Retina (tissue), 1 donor: ENCODE results near the gene JPH3.

Source experiments
- DNase-seq: peaks from one replicate; pipeline ENCODE4 v3.0.0-alpha.2; 2016

Gene JPH3

DNA sequence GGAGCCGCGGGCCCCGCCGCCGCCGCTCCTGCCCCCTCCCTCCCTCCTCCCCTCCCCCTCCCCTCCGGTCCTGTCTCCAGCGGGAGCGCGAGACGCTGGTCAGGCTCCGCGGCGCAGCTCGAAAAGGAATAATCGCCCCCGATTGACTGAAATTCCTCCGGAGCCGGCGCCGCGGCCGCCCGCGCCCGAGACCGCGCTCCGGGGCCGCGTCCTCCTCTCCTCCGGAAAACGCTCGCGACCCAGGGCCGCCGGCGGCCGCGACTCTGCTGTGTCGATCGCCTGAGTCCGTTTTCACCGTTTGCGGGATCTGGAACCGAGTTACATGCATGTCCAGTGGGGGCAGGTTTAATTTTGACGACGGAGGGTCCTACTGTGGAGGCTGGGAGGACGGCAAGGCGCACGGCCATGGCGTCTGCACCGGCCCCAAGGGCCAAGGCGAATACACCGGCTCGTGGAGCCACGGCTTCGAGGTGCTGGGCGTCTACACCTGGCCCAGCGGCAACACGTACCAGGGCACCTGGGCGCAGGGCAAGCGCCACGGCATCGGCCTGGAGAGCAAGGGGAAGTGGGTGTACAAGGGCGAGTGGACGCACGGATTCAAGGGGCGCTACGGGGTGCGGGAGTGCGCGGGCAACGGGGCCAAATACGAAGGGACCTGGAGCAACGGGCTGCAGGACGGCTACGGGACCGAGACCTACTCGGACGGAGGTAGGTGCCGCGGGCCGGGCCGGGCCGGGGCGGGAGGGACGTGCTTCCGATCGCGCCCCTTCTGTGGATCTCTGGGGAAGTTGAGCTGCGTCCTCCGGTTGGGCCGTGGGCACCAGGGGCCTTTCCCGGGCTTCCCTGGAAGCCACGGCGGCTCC, 744 bp downstream of the JPH3 start:
- DNase-seq = peak; percentile 79

DNA sequence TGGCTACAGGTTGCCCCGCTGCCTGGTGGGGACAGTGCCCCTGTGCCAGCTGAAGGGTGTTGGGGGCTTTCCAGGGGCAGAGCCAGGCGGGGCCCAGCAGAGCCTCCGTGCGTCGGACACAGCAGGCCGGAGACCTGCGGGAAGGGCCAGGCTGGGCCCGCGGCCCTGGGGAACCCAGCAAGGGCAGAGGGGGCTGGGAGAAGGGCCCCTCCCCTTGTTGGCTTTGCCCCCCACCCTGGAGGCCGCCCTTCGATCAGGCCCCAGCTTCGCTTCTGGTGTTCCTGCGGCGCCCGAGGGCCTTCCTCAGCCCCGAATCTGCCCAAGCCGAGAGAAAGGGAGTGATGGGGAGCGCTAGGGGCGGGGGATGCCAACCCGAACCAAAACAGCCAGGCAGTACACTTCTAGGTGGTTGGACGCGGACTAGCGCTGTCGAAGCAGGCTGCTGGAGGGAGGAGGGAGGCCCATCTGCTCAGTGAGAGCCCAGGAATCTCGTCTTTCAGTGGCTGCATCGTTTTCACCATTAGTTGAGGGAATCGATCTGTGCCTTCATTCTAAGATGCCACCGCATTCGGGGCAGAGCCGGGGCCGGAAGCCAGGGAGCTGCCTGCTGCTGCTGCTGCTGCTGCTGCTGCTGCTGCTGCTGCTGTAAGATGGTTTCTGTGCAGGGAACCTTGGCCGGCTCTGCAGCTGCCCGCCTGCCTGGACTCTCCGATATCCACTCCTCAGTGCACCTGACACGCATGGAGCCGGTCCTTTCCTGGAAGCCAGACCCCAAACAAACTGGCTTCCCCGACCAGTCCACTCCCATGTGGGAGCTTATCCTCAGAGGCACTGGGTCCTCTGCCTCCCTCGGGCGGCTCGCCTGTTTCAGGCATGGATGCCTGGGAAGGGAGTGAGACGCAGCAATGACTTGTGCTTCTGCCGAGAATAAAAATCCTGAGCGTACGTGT, 1.7 kb downstream of the JPH3 start:
- peak; percentile 69 for DNase-seq

DNA sequence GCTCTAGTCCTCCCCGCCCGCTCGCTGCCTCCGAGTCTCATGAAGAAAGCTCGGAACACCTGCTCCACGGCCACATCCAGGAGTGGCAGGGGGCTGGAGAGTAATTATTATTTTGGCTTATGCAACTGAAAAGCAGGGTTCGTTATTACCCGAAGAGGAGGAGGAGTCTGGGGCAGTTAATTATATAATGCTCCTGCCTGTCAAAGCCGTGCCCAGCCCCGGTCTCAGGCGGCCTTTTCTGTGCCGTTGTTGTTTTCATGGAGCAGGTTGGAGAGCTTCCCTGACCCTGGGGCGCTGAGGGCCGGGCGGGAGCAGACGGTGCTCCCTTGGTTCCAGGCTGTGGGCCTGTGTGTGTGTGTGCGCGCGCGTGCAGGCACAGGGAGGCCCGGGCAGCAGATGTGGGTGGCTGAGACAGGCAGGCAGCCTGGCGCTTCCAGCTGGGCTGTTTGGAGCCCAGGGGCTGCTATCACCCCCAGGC, 2.4 kb downstream of the JPH3 start:
- peak; percentile 39 for DNase-seq

DNA sequence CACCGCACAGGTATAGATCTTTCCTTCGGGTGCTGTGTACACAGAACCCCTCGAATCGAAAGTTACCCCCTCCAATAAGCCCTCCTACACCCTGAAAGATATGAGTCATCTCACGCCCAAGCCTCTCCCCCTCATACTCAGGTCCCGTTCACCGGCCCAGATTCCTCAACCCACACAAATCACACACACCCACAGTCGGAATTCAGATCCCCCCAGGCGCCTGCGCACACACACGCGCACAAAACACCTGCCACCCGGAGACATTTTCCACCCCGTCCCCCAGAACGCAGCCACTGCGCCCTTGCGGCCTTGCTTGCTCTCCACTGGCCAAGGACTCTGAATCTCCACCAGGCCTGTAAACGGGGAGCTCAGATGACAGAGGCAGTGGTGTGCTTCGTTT, 4.9 kb downstream of the JPH3 start:
- no peak for DNase-seq

DNA sequence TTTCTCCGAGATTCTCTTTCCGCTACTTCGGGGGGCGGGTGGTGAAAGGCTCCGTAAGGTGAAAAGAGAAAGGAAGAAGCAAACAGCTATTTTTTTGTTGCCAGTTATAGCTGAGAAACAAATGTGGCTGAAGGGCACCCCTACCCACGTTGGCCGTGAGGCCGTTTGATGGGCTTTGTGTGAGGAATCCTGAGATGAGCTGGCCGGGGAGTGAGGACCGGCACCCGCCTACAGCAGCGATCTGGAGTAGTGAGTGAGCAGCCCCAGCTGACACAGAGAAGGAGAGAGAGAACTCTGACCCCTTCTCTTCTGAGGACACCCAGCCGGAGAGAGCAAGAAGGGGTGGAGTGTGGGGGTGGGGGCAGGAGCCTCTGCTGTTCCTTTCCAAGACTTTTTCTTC, 5.6 kb downstream of the JPH3 start:
- no peak for DNase-seq

DNA sequence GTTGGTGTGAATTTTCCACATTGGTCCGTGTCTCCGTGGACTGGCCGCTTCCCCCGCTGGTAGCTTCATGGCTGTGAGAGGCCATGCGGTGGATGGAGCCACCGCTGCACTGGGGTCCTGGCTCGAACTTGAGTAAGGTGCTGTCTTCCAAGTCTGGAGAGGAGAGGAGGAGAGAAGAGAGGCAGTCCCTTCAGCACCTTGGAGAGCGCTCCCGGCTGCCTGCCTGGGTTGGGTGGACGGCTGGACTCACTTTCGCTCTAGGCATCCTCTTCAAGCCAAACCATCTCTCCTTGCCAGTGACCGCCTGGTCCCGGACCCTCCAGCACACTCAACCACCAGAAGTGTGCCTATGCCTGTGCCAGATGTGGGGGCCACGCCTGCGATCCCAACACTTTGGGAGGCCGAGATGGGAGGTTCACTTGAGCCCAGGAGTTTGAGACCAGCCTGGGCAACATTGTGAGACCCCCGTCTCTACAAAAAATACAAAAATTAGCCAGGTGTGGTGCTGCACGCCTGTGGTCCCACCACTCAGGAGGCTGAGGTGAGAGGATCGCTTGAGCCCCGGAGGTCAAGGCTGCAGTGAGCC, 6.2 kb downstream of the JPH3 start:
- peak; percentile 80 for DNase-seq

DNA sequence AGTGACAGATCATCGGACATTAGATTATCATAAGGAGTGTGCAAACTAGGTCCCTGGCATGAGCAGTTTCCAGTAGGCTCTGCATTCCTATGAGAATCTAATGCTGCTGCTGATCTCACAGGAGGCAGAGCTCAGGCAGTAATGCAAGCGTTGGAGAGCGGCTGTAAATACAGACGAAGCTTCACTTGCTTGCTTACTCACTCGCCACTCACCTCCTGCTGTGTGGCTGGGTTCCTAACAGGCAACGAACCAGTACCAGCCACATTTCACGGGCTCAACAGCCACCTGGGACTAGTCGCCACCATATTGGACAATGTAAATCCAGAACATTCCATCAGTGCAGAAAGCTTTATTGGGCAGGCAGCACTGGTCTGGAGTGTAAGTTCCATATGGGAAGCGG, 7.7 kb downstream of the JPH3 start:
- DNase-seq = no peak

DNA sequence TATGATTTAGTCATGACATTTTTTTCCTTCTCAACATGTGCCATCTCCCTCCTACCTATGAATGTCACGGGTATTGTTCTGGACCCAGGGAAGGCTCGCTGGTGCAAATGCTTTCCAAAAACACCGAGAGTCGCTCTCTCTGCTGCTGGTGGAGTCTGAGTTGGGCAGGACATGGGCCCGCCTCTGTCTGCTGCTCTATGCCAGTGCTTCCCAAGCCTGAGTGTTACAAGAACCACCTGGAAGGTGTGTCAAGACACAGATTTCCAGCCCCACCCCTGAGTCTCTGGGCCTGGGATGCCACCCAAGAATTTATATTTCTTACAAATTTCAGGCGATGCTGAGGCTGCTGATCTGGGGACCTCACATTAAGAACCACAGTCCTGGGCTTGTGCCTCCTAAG, 9.1 kb downstream of the JPH3 start:
- no peak for DNase-seq

DNA sequence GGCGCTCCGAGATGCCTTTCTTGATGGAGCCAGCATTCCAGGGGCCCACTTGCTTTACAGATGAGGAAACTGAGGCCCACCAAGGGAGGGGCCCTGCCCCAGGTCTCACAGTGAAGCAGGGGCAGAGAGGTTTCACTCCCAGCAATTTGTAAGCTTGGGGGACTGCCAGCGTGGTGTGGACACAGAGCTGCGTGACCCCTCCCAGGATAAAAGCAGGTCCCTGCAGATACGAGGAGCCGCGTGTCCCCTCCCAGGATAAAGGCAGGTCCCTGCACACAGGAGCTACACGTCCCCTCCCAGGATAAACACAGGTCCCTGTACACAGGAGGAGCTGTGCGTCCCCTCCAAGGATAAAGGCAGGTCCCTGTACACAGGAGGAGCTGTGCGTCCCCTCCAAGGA, 11.7 kb downstream of the JPH3 start:
- no peak for DNase-seq

DNA sequence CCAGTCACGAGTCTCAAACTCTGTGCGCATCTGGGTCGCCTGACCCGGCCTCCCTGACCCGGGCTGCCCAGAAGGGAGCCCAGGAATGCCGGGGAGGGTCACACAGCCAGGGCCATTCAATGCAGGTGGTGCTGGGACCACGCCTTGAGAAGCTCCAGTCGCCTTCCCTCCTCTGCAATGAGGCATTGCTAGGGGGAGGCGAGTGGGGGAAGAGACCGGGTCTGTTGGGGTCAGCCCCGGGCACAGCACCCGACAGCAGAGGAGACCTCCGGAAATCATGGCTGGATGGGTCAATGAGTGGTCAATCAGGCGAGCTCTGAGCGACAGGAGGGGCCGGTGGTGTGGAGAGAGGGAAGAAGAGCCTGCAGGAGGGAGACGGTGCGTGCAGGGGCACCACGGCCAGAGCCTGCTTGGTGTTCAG, 13.3 kb downstream of the JPH3 start:
- peak; percentile 73 for DNase-seq

DNA sequence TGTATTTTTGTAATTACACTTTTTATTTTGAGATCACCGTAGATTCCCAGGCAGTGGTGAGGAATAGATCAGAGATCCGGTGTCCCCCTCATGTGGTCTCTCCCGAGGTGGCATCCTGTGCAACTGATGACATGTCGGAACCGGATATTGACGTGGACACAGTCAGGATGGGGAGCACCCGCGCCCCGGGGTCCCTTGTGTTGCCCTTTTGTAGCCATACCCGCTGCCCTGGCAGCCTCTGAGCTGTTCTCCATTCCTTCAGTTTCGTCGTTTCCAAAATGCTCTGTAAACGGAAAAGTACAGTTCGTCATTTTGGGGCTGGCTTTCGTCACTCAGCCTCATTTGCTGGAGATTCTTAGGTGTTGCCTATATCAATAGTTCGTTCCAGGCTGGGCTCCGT, 14.2 kb downstream of the JPH3 start:
- no peak for DNase-seq

DNA sequence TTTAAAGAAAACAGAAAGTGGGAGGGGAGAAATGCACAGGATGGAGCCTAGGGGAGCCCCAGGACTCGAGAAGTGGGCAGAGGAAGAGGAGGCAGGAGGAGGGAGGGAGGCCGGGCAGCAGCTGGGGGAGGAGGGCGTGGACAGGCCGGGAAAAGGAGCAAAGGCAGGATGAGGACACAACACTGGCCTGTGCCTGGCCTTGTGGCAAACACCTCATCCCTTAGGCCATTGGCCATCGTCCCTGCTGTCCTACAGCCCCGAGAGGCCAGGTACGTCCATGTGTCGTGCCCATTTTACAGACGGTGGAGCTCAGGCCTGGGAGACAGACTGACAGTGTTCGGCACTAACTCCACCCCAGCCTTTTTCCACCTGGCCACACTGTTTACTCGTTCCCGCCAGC, 15.9 kb downstream of the JPH3 start:
- no peak for DNase-seq

DNA sequence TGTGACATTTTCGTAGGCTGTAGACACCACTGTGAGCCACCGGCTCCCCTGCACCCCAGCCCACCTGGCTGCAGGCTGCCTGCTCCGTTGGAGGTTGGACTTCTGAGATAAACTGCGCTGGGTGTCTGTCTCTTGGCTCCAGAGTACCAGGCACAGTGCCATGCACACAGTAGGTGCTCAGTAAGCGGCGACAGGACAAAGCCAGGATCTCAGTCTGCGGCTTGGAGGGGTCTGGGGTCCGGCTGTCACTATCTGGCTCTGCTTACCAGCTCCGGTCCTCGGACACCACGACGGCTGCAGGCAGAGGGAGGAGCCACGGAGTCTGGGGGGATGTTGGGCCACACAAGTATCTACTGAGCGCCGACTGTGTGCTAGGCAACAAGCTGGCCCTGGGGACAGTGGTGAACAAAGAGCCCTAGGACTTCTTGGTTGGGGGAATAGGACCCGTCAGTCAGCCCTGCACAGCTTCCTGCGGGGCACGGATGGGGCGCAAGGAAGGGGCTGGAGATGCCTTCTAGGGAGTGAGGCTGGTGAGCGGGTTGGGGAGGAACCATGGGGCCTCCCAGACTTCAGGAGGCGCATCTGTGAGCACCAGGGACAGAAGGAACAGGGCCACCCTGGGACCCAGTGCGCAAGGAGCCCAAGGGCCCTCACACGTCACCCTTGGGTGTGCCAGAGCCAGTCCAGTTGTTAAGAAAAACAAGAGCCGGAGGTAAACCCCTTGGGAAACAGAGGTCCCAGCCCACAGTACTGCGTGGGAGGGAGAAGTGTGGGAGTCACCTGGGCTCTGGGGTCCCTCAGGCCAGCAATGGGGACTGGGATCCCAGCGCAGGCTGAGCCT, 17.3 kb downstream of the JPH3 start:
- DNase-seq = no peak

DNA sequence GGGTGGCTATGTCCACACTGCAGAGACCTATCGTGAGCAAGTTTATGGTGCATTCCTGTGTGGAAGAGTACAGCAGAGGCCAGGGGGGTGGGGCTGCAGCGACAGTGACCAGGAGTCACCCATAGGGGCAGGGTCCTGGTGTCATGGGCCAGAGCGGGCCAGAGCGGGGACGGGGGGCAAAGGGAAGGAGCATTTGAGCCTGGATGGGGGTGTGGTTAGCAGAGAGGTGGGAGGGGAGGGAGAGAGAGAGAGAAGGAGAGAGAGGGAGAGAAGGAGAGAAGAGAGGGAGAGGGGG, 17.8 kb downstream of the JPH3 start:
- no peak for DNase-seq

DNA sequence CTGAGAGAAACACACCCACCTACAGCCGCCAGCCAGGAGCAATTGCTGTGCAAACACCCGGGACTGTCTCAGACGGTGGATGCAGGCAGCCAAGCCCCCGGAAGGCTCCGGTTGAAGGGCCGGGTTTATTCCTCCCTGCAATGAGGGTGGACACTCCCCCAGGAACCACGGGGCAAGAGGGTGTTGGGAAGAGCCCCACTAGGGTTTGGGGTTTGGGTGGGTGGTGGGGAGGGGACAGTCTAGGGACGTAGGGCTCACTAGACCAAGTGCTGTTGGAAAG, 19.2 kb downstream of the JPH3 start:
- DNase-seq = no peak

DNA sequence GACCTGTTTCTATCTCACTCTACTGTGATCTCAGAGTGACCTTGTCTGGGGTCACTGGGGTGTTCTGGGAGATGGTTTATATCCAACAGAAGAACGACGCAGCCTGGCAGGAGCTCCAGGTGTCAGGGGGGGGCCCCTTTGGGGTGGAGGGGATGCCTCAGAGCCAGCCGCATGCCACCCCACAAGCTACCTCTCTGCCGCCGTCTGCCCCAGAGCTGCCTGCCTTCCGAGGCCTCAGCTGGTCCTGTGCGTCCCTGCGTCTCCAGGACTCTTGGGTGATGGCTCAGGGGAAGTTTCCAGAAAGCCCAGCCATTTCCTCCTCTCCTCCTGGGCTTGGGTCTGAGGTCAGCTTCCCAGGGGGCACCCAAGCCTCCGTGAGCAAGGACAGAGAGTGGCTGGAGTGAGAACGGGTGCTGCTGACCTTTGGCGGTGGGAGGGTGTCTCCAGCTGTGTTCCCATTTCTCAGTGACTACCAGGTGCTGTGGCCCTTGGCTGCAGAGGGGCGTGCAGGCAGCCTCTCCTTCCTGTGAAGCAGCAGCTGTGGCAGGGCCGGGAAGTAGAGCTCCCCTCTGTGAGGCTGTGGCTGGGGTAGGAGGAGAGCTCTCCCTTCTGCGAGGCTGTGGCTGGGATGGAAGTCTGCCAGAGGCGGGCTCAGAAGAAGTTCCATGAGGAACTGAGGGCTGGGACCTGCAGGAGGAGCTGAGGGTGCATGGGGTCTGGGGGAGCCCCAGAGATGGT, 19.8 kb downstream of the JPH3 start:
- no peak for DNase-seq

DNA sequence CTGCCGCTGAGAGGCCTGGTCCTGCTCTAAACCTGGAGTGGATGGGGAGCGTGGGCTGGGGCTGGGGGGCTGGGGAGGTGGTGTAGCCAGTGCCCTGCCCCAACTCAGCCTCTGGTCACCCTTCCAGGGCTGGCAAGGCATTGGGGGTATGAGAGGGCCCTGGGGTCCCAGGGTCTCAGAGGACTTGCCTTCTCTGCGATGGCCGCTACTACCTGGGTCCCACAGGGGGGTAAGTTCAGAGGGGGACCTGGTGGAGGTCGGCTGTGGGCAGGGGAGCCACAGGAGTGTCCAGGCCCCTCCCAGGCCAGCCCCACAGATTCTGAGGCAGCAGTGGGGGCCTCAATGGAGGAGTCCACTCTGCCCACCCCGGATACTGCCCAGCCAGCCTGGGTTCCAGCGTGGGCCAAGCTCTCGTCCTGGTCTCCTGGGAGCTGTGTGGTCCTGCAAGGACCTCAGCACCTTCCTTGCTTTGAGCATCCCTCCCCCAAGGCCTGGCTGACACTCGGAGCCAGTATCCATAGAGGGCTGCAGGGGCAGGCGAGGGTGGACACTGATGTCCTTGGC, 20.5 kb downstream of the JPH3 start:
- no peak for DNase-seq

DNA sequence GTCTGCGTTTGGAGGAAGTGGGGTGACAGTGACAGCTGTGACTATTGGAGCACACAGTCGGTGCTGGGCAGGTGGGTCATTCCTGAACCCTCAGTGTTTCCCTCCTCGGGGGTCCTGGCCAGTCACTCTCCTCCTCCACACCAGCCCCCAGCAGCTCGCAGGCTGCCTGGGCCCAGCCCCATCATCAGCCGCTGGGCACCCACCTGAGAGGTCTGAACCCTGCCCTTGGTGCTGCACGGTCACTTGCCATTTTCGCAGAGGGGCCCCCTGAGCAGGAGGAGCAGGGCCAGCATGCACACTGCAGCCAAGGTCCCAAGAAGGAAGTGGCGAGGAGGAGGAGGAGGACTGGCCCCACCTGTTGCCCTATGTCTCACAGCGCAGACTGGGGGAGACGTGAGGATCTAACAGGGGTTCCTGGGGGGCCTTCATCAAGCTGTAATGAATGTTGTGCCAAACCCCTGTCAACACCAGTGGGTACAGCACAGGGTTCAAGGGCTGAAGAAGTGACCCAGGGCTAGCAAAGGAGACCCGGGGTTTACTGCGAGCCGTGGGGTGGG, 23.0 kb downstream of the JPH3 start:
- DNase-seq = no peak

DNA sequence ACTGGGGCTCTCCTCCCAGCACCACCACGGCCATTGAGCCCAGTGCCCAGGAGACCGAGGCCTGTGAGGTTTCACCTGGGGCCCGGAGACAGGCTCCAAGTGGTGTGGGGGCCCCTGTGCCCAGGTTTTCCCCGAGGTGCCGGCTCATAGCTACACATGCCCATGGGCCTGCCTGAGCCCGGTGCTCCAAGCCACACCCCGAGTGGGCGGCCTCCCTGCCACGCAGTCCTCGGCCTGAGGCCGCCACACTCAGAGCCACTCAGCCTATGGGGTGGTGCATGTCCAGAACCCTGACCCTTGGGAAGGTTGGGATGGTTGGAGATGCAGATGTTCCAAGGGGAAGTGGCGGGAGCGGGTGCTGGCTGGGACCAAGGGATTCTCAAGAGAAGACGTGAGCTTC, 24.1 kb downstream of the JPH3 start:
- no peak for DNase-seq

DNA sequence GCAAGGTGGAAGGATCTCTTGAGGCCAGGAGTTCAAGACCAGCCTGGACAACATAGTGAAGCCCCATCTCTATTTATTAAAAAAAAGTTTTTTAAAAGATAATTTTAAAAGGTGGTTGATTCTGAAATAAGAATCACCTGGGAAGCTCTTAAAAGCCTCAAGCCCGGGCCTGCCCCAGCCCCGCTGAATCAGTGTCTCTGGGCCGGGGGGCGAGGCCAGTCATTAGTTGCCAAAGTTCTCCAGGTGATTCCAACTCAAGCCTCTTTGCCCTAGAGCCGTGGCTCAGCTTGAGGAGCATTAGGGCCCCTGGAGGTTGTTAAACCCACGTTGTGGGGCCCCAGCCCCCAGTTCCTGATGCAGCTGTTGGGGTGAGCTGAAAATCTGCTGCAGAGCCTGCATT, 24.6 kb downstream of the JPH3 start:
- no peak for DNase-seq

DNA sequence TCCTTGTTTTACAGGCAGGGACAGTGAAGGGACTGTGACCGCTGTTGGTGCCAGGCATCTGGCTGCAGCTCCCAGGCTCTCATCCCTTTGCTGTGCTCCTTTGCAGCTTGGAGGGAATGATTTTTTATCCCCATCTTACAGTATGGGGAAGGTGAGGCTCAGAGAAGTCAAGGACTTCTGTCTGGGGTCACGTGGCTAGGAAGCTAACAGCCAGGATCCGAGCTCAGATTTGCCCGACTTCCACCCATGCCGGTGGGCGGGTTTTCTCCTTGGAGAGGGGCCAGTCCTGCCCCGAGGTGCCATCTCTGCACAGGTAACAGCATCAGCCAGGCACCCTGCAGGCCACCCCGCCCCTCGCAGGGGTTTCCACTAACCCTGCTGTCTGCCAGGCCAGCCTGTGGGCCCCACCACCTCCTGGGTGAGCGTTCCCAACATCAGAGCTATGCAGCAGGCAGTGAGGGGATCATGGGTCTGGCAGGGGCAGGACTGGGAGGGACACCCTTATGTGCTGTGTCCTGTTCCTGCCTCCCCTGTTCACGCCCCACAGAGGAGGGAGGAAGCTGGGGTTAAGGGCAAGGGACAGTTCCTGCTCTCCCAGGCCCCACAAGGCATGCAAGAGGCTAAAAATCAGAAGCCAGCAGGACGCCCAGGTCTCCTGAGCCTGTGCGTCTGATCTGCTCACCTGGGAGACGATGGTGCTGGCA, 25.4 kb downstream of the JPH3 start:
- no peak for DNase-seq
